Naive thymus-derived CD4-positive, alpha-beta T cell (primary cell): ENCODE results near the gene ZACN. TPM values are rescaled to one million over a fixed set of nuclear protein-coding genes. Genes with fewer than 3 reads are reported as not detected.
A peak's percentile ranks its signal among the peaks of the same experiment; 100 is the strongest.
"Not testable (repeated sequence)": the region's sequence is repeated elsewhere in the genome, so short reads cannot be mapped to it uniquely, and the experiment has no call there.

Source experiments
- ATAC-seq: fragments of 150-1000 bp; cut with Tn5 transposase; 2 replicates; pipeline ENCODE4 v1.10.0; 2021; ENCODE audit warnings: mild to moderate bottlenecking, moderate library complexity
- CTCF ChIA-PET: fragments of 350-600 bp; sonication (Branson Sonifier 250); formaldehyde crosslinking; loops from one replicate; lab custom pipeline; 2021; ENCODE audit warnings: antibody characterized with exemption; lab: Charles Lee
- POLR2A ChIA-PET: fragments of 350-600 bp; sonication (Branson Sonifier 250); formaldehyde crosslinking; loops from one replicate; lab custom pipeline; 2021; ENCODE audit warnings: antibody characterized with exemption, inconsistent platforms; lab: Charles Lee
- DNase-seq, 9 donors: peaks; one replicate each; pipeline versions ENCODE4 v3.0.0 to v3.0.0-alpha.2; 2020 to 2022; ENCODE audit warnings: mixed read lengths in 1 of 9
- H3K27ac ChIP-seq: one replicate; pipeline ENCODE4 v1.7.0; 2013; ENCODE audit warnings: mild to moderate bottlenecking, low read depth, low read length, moderate library complexity
- H3K27me3 ChIP-seq, 2 donors: one replicate each; pipeline ENCODE4 v1.7.0; 2013; ENCODE audit warnings: low read length in 2 of 2, mild to moderate bottlenecking in 2 of 2, moderate library complexity in 2 of 2; ENCODE audit not compliant: control insufficient read depth in 2 of 2, insufficient read depth in 2 of 2
- H3K36me3 ChIP-seq, 3 experiments: 1 replicate in 2 of 3; 2 replicates in 1 of 3; pipeline ENCODE4 v1.7.0; 2013; ENCODE audit warnings: low read length in 3 of 3, mild to moderate bottlenecking in 3 of 3, moderate library complexity in 1 of 3; ENCODE audit not compliant: insufficient read depth in 3 of 3, control insufficient read depth in 2 of 3
- H3K4me1 ChIP-seq, 2 donors: one replicate each; pipeline ENCODE4 v1.7.0; 2013; ENCODE audit warnings: low read length in 2 of 2, mild to moderate bottlenecking in 2 of 2, moderate library complexity in 1 of 2; ENCODE audit not compliant: control insufficient read depth in 2 of 2, insufficient read depth in 2 of 2
- H3K4me3 ChIP-seq: 2 replicates; pipeline ENCODE4 v1.7.0; 2013; ENCODE audit warnings: mild to moderate bottlenecking, low read length
- H3K9me3 ChIP-seq, 3 experiments: 1 replicate in 2 of 3; 2 replicates in 1 of 3; pipeline ENCODE4 v1.7.0; 2013; ENCODE audit warnings: low read length in 3 of 3; ENCODE audit not compliant: control insufficient read depth in 2 of 3
- H3K27ac Mint-ChIP-seq, 9 donors: one replicate each; pipeline ENCODE4 v1.8.0; 2020 to 2022; ENCODE audit warnings: mixed read lengths in 9 of 9, mild to moderate bottlenecking in 8 of 9, moderate library complexity in 5 of 9, inconsistent platforms in 2 of 9
- H3K27me3 Mint-ChIP-seq, 5 donors: one replicate each; pipeline ENCODE4 v1.8.0; 2021 to 2022; ENCODE audit warnings: mixed read lengths in 5 of 5, mild to moderate bottlenecking in 1 of 5
- H3K36me3 Mint-ChIP-seq, 5 donors: one replicate each; pipeline ENCODE4 v1.8.0; 2020 to 2022; ENCODE audit warnings: mixed read lengths in 5 of 5, mild to moderate bottlenecking in 3 of 5, inconsistent platforms in 1 of 5
- H3K4me1 Mint-ChIP-seq, 7 donors: one replicate each; pipeline ENCODE4 v1.8.0; 2020 to 2022; ENCODE audit warnings: mixed read lengths in 7 of 7, mild to moderate bottlenecking in 3 of 7, inconsistent platforms in 1 of 7
- H3K4me3 Mint-ChIP-seq, 10 donors: one replicate each; pipeline ENCODE4 v1.8.0; 2020 to 2022; ENCODE audit warnings: mild to moderate bottlenecking in 10 of 10, mixed read lengths in 10 of 10, moderate library complexity in 6 of 10, inconsistent platforms in 2 of 10
- H3K9me3 Mint-ChIP-seq, 11 donors: one replicate each; pipeline ENCODE4 v1.8.0; 2020 to 2022; ENCODE audit warnings: mixed read lengths in 11 of 11, mild to moderate bottlenecking in 4 of 11, inconsistent platforms in 1 of 11, moderate library complexity in 1 of 11
- intact Hi-C, 2 donors: fragments of 100-400 bp; cut with micrococcal nuclease; formaldehyde crosslinking; loops; one replicate each; pipeline ENCODE4 v1.15.1; 2023
- polyA plus RNA-seq, 2 donors: library from polyadenylated mRNA; unstranded; fragments of 300-500 nt; fragmentation: Illumina TruSeq; gene quantifications; one replicate each; pipeline ENCODE4 v1.2.3, GENCODE V29; 2021
- total RNA-seq, 6 experiments: library from RNA in 5 of 6; stranded (reverse) in 5 of 6; gene quantifications; 1 replicate in 5 of 6; 2 replicates in 1 of 6; pipeline ENCODE4 v1.2.3 and lab custom pipeline; 2021 to 2026

Gene ZACN
- total and polyA plus RNA-seq, 7 experiments from 2014 or later, result 0.24 to 4.6 (median 0.72) TPM; not detected in 1

DNA sequence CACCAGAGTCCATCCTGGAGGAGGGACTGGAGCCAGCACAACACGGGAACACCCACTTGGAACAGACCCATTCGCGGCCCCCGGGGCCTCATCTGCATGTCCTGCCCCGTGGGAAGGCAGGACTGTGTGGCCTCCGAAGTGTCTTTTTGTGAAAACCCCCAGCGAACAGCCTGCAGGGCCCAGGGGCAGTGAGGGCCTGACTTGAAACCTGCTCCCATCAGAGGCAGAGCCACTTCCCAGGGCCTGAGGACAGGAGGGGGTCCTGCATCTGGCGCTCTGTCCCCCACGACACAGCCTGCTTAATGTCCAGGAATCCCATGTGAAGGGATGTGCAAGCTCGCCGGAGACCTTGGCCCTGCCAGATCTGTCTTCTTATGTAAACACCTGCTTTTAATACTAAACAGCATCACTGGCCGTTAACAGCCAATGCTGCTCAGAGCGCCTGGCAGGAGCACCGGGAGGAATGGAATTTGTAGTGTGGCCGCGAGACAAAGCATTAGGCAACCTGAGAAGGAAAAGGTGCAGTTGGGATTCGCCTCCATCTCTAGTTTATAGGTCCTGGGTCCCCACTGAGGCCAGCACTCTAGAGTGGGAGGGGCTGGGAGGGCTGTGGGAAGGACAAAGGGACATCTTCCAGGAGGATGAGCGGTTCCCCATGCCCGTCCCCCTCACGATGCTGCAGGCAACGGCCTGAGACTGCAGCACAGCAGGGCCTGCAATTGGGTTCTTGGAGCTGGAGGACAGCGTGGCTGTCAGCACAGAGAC is 42.3 kb upstream of the ZACN start:
- no peak overlapping the region for H3K27ac ChIP-seq
- peaks cover 9 to 41% (median 23%) of the 10 kb centered on the region in 3 experiments for H3K36me3 ChIP-seq
- no peaks in the 10 kb centered on the region for H3K4me1 ChIP-seq
- H3K27ac Mint-ChIP-seq, result peak overlapping the region in 8 of 9 donors; percentile 9 to 80 (median 63)
- peaks cover 6 to 32% (median 15%) of the 10 kb centered on the region in 5 donors for H3K36me3 Mint-ChIP-seq
- DNase-seq (no peak), ATAC-seq (no peak)
- no peaks in the 10 kb centered on the region for H3K27me3 Mint-ChIP-seq
- H3K9me3 ChIP-seq, result no peaks in the 10 kb centered on the region
- peaks cover 0 to 21% (median 12%) of the 10 kb centered on the region in 7 donors for H3K4me1 Mint-ChIP-seq
- ChIA-PET CTCF (interaction anchor here (0.6 kb wide), 1 partner anchor 150 kb away, joined by 5 read pairs; no protein-coding TSS in a partner anchor), POLR2A (interaction anchor here (1.5 kb wide), 1 partner anchor 14 kb away, joined by 3 read pairs; no protein-coding TSS in a partner anchor)
- intact Hi-C loops, result no loop called here
- H3K4me3 Mint-ChIP-seq, result no peak overlapping the region
- H3K27me3 ChIP-seq, result no peaks in the 10 kb centered on the region
- no peaks in the 10 kb centered on the region for H3K9me3 Mint-ChIP-seq
- H3K4me3 ChIP-seq, result no peak overlapping the region

DNA sequence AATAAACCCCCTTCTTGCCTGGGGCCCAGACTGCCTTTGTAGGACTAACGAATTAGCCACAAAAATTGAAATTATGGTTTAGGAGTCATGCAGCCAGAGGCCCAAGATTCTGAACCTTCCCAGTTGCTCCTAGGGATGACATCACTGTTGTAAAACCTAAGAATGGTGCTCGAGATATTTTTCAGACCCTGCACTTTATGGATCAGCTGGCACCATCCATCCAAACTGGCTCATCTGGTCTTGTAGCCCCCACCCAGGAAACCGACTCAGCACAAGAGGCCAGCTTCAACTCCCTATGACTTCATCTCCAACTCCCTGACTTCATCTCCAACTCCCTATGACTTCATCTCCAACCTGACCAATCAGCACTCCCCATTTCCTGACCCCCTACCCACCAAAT is 40.9 kb upstream of the ZACN start:
- peaks cover 13 to 55% (median 23%) of the 10 kb centered on the region in 3 experiments for H3K36me3 ChIP-seq
- no peaks in the 10 kb centered on the region for H3K4me1 ChIP-seq
- H3K27ac Mint-ChIP-seq, result peak overlapping the region in 5 of 9 donors; percentile 47 to 77 (median 62)
- ATAC-seq, result no peak
- H3K9me3 ChIP-seq, result no peaks in the 10 kb centered on the region
- H3K9me3 Mint-ChIP-seq, result no peaks in the 10 kb centered on the region
- intact Hi-C loops, result no loop called here
- no peak for DNase-seq
- ChIA-PET CTCF (interaction anchor here (0.7 kb wide), 1 partner anchor 470 kb away, joined by 3 read pairs; no protein-coding TSS in a partner anchor), POLR2A (no interaction called here)
- no peak overlapping the region for H3K27ac ChIP-seq
- H3K4me1 Mint-ChIP-seq, result peaks cover 0 to 21% (median 12%) of the 10 kb centered on the region in 7 donors
- H3K36me3 Mint-ChIP-seq, result peaks cover 6 to 39% (median 15%) of the 10 kb centered on the region in 5 donors
- H3K4me3 ChIP-seq, result no peak overlapping the region
- no peaks in the 10 kb centered on the region for H3K27me3 ChIP-seq
- no peak overlapping the region for H3K4me3 Mint-ChIP-seq
- H3K27me3 Mint-ChIP-seq, result no peaks in the 10 kb centered on the region

DNA sequence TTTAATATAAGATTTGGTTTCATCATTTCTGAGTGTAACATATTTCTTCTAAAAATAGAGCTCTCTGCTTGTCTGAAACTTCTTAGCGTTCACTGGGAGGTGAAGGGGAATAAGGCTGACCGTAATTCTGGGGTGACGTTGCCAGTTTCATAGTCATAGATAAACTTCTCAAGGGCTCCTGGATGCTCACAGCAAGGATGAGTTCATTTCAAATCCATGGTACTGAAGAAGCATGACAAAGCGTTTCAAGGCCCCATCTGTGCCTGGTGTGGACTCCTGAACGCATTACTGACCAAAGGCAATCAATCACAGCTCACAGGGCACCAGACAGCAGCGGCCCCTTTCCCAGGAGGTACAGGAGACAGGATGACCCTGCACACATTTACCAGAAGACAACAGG is 39.9 kb upstream of the ZACN start:
- Mint-ChIP-seq H3K27me3 (no peaks in the 10 kb centered on the region), H3K36me3 (peaks cover 7 to 50% (median 19%) of the 10 kb centered on the region in 5 donors), H3K4me1 (peaks cover 0 to 17% (median 7%) of the 10 kb centered on the region in 7 donors), H3K27ac (peak overlapping the region in 4 of 9 donors; percentile 6 to 64 (median 44)), H3K4me3 (no peak overlapping the region), H3K9me3 (no peaks in the 10 kb centered on the region)
- ATAC-seq (no peak), DNase-seq (no peak)
- peaks cover 23 to 66% (median 26%) of the 10 kb centered on the region in 3 experiments for H3K36me3 ChIP-seq
- H3K27ac ChIP-seq, result no peak overlapping the region
- H3K27me3 ChIP-seq, result no peaks in the 10 kb centered on the region
- ChIA-PET CTCF (interaction anchor here (1.2 kb wide), 1 partner anchor 25 kb away, joined by 4 read pairs; no protein-coding TSS in a partner anchor), POLR2A (no interaction called here)
- no peaks in the 10 kb centered on the region for H3K9me3 ChIP-seq
- H3K4me1 ChIP-seq, result no peaks in the 10 kb centered on the region
- intact Hi-C loops, result no loop called here
- no peak overlapping the region for H3K4me3 ChIP-seq

DNA sequence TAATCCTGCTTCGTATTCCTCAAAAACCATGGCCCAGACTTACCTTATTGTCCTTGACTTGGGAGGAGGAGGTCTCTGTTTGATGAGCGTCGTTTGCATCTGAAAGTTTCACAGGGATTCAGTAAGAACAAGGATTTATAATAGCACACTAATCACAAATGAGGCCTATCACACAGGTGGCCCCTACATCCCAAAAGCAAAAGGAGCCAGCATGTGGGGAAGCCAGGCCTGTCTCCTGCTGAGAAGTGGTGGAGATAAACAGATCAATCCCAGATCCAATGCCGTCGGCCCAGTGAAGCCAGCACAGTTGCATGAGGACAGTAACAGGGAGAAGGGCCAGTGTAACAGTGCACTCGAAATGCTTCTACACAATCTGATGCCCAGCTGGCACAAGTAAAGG is 38.6 kb upstream of the ZACN start:
- Mint-ChIP-seq H3K9me3 (no peaks in the 10 kb centered on the region), H3K4me1 (peaks cover 0 to 10% (median 2%) of the 10 kb centered on the region in 7 donors), H3K4me3 (no peak overlapping the region), H3K27ac (peak overlapping the region in 3 of 9 donors; percentile 34 to 65 (median 51)), H3K36me3 (peaks cover 7 to 62% (median 24%) of the 10 kb centered on the region in 5 donors), H3K27me3 (no peaks in the 10 kb centered on the region)
- no peak overlapping the region for H3K4me3 ChIP-seq
- ChIA-PET POLR2A (interaction anchor here (0.8 kb wide), 1 partner anchor 11 kb away, joined by 3 read pairs; no protein-coding TSS in a partner anchor), CTCF (interaction anchor here (1.0 to 2.2 kb wide), 3 partner anchors 21 to 26 kb away, joined by 3 to 7 read pairs (median 4); no protein-coding TSS in a partner anchor)
- no peaks in the 10 kb centered on the region for H3K4me1 ChIP-seq
- ATAC-seq, result no peak
- intact Hi-C loops, result no loop called here
- no peak for DNase-seq
- no peaks in the 10 kb centered on the region for H3K9me3 ChIP-seq
- H3K27ac ChIP-seq, result no peak overlapping the region
- peaks cover 24 to 78% (median 38%) of the 10 kb centered on the region in 3 experiments for H3K36me3 ChIP-seq
- no peaks in the 10 kb centered on the region for H3K27me3 ChIP-seq

DNA sequence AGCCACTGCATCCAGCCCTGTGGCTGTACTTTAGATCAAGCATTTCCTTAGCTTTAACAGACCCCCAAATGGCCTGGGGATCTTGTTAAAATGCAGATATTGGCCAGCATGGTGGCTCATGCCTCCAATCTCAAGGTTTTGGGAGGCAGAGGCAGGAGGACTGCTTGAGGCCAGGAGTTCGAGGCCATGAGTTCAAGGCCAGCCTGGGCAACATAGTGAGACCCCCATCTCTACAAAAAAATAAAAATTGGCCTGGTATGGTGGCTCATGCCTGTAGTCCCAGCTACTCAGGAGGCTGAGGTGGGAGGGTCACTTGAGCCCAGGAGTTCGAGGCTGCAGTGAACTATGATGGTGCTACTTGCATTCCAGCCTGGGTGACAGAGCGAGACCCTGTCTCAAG is 36.1 kb upstream of the ZACN start:
- not testable (repeated sequence) for H3K4me3 Mint-ChIP-seq, H3K4me1 ChIP-seq

DNA sequence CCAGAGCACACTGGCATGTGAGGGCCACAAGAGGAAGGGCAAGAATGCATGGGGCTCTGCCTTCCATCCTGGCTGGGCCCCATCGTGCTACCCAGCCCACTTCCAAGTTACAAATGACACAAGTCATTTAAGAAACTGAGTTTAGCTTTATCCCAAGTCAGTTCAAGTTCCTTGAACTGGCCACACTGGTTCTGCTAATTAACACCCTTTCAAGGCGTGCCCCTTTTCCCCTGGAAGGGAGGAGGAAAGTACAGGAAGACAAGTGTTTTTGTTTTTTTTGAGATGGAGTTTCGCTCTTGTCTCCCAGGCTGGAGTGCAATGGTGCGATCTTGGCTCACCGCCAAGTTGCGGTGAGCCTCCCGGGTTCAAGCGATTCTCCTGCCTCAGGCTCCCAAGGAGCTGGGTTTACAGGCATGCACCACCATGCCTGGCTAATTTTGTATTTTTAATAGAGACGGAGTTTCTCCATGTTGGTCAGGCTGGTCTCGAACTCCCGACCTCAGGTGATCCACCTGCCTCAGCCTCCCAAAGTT is 34.4 kb upstream of the ZACN start:
- Mint-ChIP-seq H3K27ac (peak overlapping the region in 2 of 9 donors; percentile 63 to 68), H3K4me1 (peaks cover 3 to 18% (median 15%) of the 10 kb centered on the region in 7 donors), H3K36me3 (peaks cover 19 to 70% (median 25%) of the 10 kb centered on the region in 5 donors)
- ATAC-seq, H3K27me3 ChIP-seq, H3K9me3 ChIP-seq, POLR2A ChIA-PET, H3K4me1 ChIP-seq, H3K9me3 Mint-ChIP-seq, H3K4me3 ChIP-seq, H3K4me3 Mint-ChIP-seq, H3K27me3 Mint-ChIP-seq, intact Hi-C loops, DNase-seq, H3K27ac ChIP-seq: not testable (repeated sequence)
- peaks cover 22 to 97% (median 50%) of the 10 kb centered on the region in 3 experiments for H3K36me3 ChIP-seq
- CTCF ChIA-PET, result interaction anchor here (0.6 kb wide), 1 partner anchor 10 kb away, joined by 3 read pairs; no protein-coding TSS in a partner anchor

More for the DNA sequence above, 36.1 kb upstream of the ZACN start:
- POLR2A ChIA-PET, result interaction anchor here (1.1 kb wide), 1 partner anchor 9 kb away, joined by 3 read pairs; no protein-coding TSS in a partner anchor
- H3K27ac Mint-ChIP-seq, result peak overlapping the region in 2 of 9 donors; percentile 17 to 49
- DNase-seq, CTCF ChIA-PET, H3K4me3 ChIP-seq, H3K27me3 ChIP-seq, H3K9me3 Mint-ChIP-seq, H3K4me1 Mint-ChIP-seq, H3K27me3 Mint-ChIP-seq, ATAC-seq, intact Hi-C loops, H3K9me3 ChIP-seq, H3K27ac ChIP-seq: not testable (repeated sequence)
- peaks cover 23 to 96% (median 47%) of the 10 kb centered on the region in 3 experiments for H3K36me3 ChIP-seq
- peaks cover 9 to 71% (median 26%) of the 10 kb centered on the region in 5 donors for H3K36me3 Mint-ChIP-seq
